Measurements from ENCODE around the gene LALBA.
"Not testable (repeated sequence)": the region's sequence is repeated elsewhere in the genome, so short reads cannot be mapped to it uniquely, and the experiment has no call there.

LALBA gene

GRCh38 chr12:48569946-48570345 lies at the start of gene LALBA:
LALBA (minus strand) TSS chr12:48570046; CDS start chr12:48570020, 26 bp downstream.
- DNase-seq: no peak

GRCh38 chr12:48618541-48618940 lies 48.7 kb upstream of the LALBA start:
- DNase-seq: peak; percentile 54

GRCh38 chr12:48615681-48616080 lies 45.8 kb upstream of the LALBA start:
- DNase-seq: no peak

GRCh38 chr12:48613321-48613720 lies 43.5 kb upstream of the LALBA start:
- no peak for DNase-seq

GRCh38 chr12:48602192-48602989 lies 32.5 kb upstream of the LALBA start:
- no peak for DNase-seq

GRCh38 chr12:48601013-48601756 lies 31.3 kb upstream of the LALBA start:
- no peak for DNase-seq

- no peak for DNase-seq
These were observed 30.7 kb upstream of the LALBA start for GRCh38 chr12:48600552-48600951.

- no peak for DNase-seq
These were observed 22.8 kb upstream of the LALBA start for GRCh38 chr12:48592591-48593086.

GRCh38 chr12:48586361-48586760 lies 16.5 kb upstream of the LALBA start:
- DNase-seq: no peak

GRCh38 chr12:48583728-48584127 lies 13.9 kb upstream of the LALBA start:
- no peak for DNase-seq

- no peak for DNase-seq
These were observed 11.0 kb upstream of the LALBA start for GRCh38 chr12:48580831-48581230.

GRCh38 chr12:48572326-48572725 lies 2.5 kb upstream of the LALBA start:
- DNase-seq: no peak

- DNase-seq: no peak
These were observed 2.1 kb downstream of the LALBA start for GRCh38 chr12:48567731-48568130.

- no peak for DNase-seq
These were observed 11.9 kb downstream of the LALBA start for GRCh38 chr12:48557919-48558318.

GRCh38 chr12:48556631-48557030 lies 13.2 kb downstream of the LALBA start:
- DNase-seq: no peak

GRCh38 chr12:48553666-48554343 lies 16.0 kb downstream of the LALBA start:
- not testable (repeated sequence) for DNase-seq

- DNase-seq: not testable (repeated sequence)
These were observed 18.2 kb downstream of the LALBA start for GRCh38 chr12:48551636-48552035.

GRCh38 chr12:48547012-48547411 lies 22.8 kb downstream of the LALBA start:
- DNase-seq: not testable (repeated sequence)

- no peak for DNase-seq
These were observed 23.9 kb downstream of the LALBA start for GRCh38 chr12:48545833-48546469.

GRCh38 chr12:48542300-48542928 lies 27.4 kb downstream of the LALBA start:
- DNase-seq: peak; percentile 42

- no peak for DNase-seq
These were observed 33.2 kb downstream of the LALBA start for GRCh38 chr12:48536602-48537001.

GRCh38 chr12:48532601-48533000 lies 37.2 kb downstream of the LALBA start:
- no peak for DNase-seq
